Erythroblast (primary cell): Measurements from ENCODE around the gene SDF4.

ENCODE experiments used
- GATA1 ChIP-seq: IDR thresholded peaks from 2 replicates; pipeline ENCODE4 v1.6.1; 2011; ENCODE audit warnings: low read depth, mild to moderate bottlenecking, control low read depth, low read length, moderate library complexity
- POLR2A ChIP-seq: IDR thresholded peaks from 2 replicates; pipeline ENCODE4 v1.6.1; 2011; ENCODE audit warnings: mild to moderate bottlenecking, low read length

DNA sequence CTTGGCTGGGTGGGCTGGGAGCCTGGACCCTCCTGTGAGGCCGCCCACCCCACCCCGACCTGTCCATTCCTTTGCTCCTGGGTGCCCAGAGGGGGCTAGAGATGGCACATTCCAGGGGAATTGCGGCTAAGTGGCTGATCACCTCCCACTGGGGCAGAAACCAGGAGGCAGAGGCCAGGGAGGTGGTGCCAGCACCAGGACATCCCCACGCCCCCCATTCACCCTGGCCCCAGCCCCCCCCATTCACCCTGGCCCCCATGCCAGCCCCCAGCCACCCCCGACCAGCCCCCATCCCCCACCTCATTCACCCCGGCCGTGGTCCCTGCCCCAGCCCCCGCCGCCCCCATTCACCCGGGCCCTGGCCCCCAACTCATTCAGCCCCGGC lies 8.5 kb upstream of the SDF4 start:
- TF ChIP-seq POLR2A (no peak), GATA1 (no peak)
